NCI-H2081 treated with DMSO at 0.1 percent for 48 hours (cell line): ENCODE results near the gene VPS13C.
A peak's percentile ranks its signal among the peaks of the same experiment; 100 is the strongest.

Experiments
- DNase-seq: peaks from one replicate; lab custom pipeline; 2025; lab: John Stamatoyannopoulos, UW

VPS13C gene

GRCh38 chr15:61938249-61938648 is 122.0 kb downstream of the VPS13C start:
- DNase-seq: no peak

- no peak for DNase-seq
These were observed 123.6 kb downstream of the VPS13C start for GRCh38 chr15:61936528-61937195.

- DNase-seq: no peak
These were observed 124.8 kb downstream of the VPS13C start for GRCh38 chr15:61935493-61935892.

- no peak for DNase-seq
These were observed 130.8 kb downstream of the VPS13C start for GRCh38 chr15:61929452-61929851.

- DNase-seq: no peak
These were observed 137.1 kb downstream of the VPS13C start for GRCh38 chr15:61923173-61923572.

GRCh38 chr15:61921093-61921492 is 139.2 kb downstream of the VPS13C start:
- DNase-seq: no peak

GRCh38 chr15:61917457-61917856 is 142.8 kb downstream of the VPS13C start:
- no peak for DNase-seq

GRCh38 chr15:61916104-61916503 is 144.1 kb downstream of the VPS13C start:
- no peak for DNase-seq

GRCh38 chr15:61915640-61916039 is 144.6 kb downstream of the VPS13C start:
- DNase-seq: no peak

GRCh38 chr15:61910839-61911369 is 149.3 kb downstream of the VPS13C start:
- DNase-seq: no peak

GRCh38 chr15:61908241-61908640 is 152.0 kb downstream of the VPS13C start:
- no peak for DNase-seq

GRCh38 chr15:61907753-61908086 is 152.5 kb downstream of the VPS13C start:
- DNase-seq: no peak

- DNase-seq: no peak
These were observed 153.1 kb downstream of the VPS13C start for GRCh38 chr15:61906961-61907752.

GRCh38 chr15:61893146-61893545 is 167.1 kb downstream of the VPS13C start:
- DNase-seq: no peak

- no peak for DNase-seq
These were observed 168.1 kb downstream of the VPS13C start for GRCh38 chr15:61892140-61892539.

GRCh38 chr15:61890106-61890505 is 170.1 kb downstream of the VPS13C start:
- DNase-seq: no peak

GRCh38 chr15:61889706-61890105 is 170.5 kb downstream of the VPS13C start:
- DNase-seq: no peak

- no peak for DNase-seq
These were observed 172.0 kb downstream of the VPS13C start for GRCh38 chr15:61888074-61888780.

- peak; percentile 35 for DNase-seq
These were observed 180.2 kb downstream of the VPS13C start for GRCh38 chr15:61880084-61880483.

GRCh38 chr15:61879219-61879618 is 181.0 kb downstream of the VPS13C start:
- DNase-seq: peak; percentile 62

GRCh38 chr15:61871926-61872522 is 188.2 kb downstream of the VPS13C start:
- peak; percentile 7 for DNase-seq

- DNase-seq: no peak
These were observed 190.6 kb downstream of the VPS13C start for GRCh38 chr15:61869656-61870055.
